Prostate gland (tissue), 2 donors: ENCODE data around the gene GRIK3.

Source experiments
- POLR2A ChIP-seq: fragments of 450-650 bp; IDR thresholded peaks from one replicate; pipeline ENCODE4 v1.6.1; 2016; ENCODE audit warnings: antibody characterized with exemption, mild to moderate bottlenecking
- TF ChIP-seq, protein P1 (sequence below), 4 experiments: fragments of 200-600 bp in 2 of 4; fragments of 450-650 bp in 2 of 4; sonication (generic) in 2 of 4; IDR thresholded peaks; 1 replicate in 3 of 4; 2 replicates in 1 of 4; pipeline ENCODE4 v1.5.1; 2016 to 2019; ENCODE audit warnings: antibody characterized with exemption in 4 of 4, mild to moderate bottlenecking in 2 of 4, moderate library complexity in 2 of 4

- TF ChIP-seq, protein P1, sequence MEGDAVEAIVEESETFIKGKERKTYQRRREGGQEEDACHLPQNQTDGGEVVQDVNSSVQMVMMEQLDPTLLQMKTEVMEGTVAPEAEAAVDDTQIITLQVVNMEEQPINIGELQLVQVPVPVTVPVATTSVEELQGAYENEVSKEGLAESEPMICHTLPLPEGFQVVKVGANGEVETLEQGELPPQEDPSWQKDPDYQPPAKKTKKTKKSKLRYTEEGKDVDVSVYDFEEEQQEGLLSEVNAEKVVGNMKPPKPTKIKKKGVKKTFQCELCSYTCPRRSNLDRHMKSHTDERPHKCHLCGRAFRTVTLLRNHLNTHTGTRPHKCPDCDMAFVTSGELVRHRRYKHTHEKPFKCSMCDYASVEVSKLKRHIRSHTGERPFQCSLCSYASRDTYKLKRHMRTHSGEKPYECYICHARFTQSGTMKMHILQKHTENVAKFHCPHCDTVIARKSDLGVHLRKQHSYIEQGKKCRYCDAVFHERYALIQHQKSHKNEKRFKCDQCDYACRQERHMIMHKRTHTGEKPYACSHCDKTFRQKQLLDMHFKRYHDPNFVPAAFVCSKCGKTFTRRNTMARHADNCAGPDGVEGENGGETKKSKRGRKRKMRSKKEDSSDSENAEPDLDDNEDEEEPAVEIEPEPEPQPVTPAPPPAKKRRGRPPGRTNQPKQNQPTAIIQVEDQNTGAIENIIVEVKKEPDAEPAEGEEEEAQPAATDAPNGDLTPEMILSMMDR (IDR thresholded peaks at IDR 0.05) = no peak
- no peak for TF ChIP-seq POLR2A
Observed at GRCh38 chr1:37020653-37021277, 13.6 kb downstream of the GRIK3 start.
